PC-9 (cell line): Measurements from ENCODE around the gene CD2BP2.

Experiments used
- CTCF ChIP-seq: fragments of 200-600 bp; sonication (generic); conservative IDR thresholded peaks from 2 replicates; pipeline ENCODE4 v1.6.1; 2017; ENCODE audit warnings: mixed run types, antibody characterized with exemption, mild to moderate bottlenecking, moderate library complexity
- EZH2 ChIP-seq: fragments of 200-600 bp; sonication (generic); IDR thresholded peaks from 2 replicates; pipeline ENCODE4 v1.8.0; 2017; ENCODE audit warnings: antibody characterized with exemption, low read depth

DNA sequence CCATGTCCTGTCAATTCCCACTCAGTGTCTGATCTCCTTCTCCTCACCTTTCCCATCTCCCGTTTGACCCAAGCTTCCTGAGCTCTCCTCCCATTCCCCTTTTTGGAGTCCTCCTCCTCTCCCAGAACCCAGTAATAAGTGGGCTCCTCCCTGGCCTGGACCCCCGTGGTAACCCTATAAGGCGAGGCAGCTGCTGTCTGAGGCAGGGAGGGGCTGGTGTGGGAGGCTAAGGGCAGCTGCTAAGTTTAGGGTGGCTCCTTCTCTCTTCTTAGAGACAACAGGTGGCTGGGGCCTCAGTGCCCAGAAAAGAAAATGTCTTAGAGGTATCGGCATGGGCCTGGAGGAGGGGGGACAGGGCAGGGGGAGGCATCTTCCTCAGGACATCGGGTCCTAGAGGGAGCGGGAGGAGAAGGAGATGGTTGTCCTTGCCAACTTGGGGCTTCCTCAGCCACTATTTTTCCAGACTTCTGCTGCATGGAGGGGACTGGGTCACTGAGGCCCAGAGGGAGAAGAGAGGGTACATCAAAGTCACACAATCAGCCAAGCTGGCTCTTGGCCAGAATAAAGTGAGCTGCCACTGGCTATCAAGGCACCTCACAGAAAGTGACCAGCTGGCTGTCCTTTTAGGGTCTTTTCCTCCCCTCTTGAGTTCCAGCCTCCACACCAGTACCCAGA lies 17.1 kb upstream of the CD2BP2 start:
- TF ChIP-seq CTCF (no peak), EZH2 (no peak)
